CD4-positive, alpha-beta T cell treated with Interleukin-15 for 1 hour (primary cell): ENCODE data around the gene DPH5.
A peak's percentile ranks its signal among the peaks of the same experiment; 100 is the strongest.
"Not testable (repeated sequence)": the region's sequence is repeated elsewhere in the genome, so short reads cannot be mapped to it uniquely, and the experiment has no call there.

Experiments used
- DNase-seq: peaks from one replicate; pipeline ENCODE4 v3.0.0-alpha.2; 2020

Gene DPH5

GRCh38 chr1:101025657-101026429 lies at the start of gene DPH5:
TSS of gene DPH5 (minus strand) at chr1:101025784. CDS start at chr1:101025443, 341 bp downstream.
- DNase-seq, result peak; percentile 85

GRCh38 chr1:101073836-101074235 lies 48.3 kb upstream of the DPH5 start:
- no peak for DNase-seq

GRCh38 chr1:101071470-101071891 lies 45.9 kb upstream of the DPH5 start:
- no peak for DNase-seq

- no peak for DNase-seq
These were observed 43.6 kb upstream of the DPH5 start for GRCh38 chr1:101069158-101069557.

- DNase-seq, result not testable (repeated sequence)
These were observed 41.4 kb upstream of the DPH5 start for GRCh38 chr1:101066937-101067335.

- DNase-seq, result no peak
These were observed 40.8 kb upstream of the DPH5 start for GRCh38 chr1:101066260-101066936.

- no peak for DNase-seq
These were observed 40.0 kb upstream of the DPH5 start for GRCh38 chr1:101065575-101065974.

GRCh38 chr1:101064697-101065096 lies 39.1 kb upstream of the DPH5 start:
- DNase-seq, result no peak

- DNase-seq, result no peak
These were observed 35.4 kb upstream of the DPH5 start for GRCh38 chr1:101060992-101061391.

GRCh38 chr1:101059945-101060542 lies 34.5 kb upstream of the DPH5 start:
- DNase-seq, result no peak

- no peak for DNase-seq
These were observed 30.0 kb upstream of the DPH5 start for GRCh38 chr1:101055623-101056022.

GRCh38 chr1:101051688-101052638 lies 26.4 kb upstream of the DPH5 start:
- peak; percentile 29 for DNase-seq

GRCh38 chr1:101050869-101051268 lies 25.3 kb upstream of the DPH5 start:
- no peak for DNase-seq

GRCh38 chr1:101044749-101045148 lies 19.2 kb upstream of the DPH5 start:
- no peak for DNase-seq

- no peak for DNase-seq
These were observed 18.7 kb upstream of the DPH5 start for GRCh38 chr1:101044259-101044658.

- no peak for DNase-seq
These were observed 18.2 kb upstream of the DPH5 start for GRCh38 chr1:101043776-101044175.

- DNase-seq, result no peak
These were observed 15.7 kb upstream of the DPH5 start for GRCh38 chr1:101041300-101041699.

GRCh38 chr1:101040666-101041065 lies 15.1 kb upstream of the DPH5 start:
- no peak for DNase-seq

GRCh38 chr1:101039245-101039644 lies 13.7 kb upstream of the DPH5 start:
- no peak for DNase-seq

GRCh38 chr1:101037316-101037715 lies 11.7 kb upstream of the DPH5 start:
- DNase-seq, result no peak

GRCh38 chr1:101033017-101033416 lies 7.4 kb upstream of the DPH5 start:
- DNase-seq, result no peak

- not testable (repeated sequence) for DNase-seq
These were observed 6.5 kb upstream of the DPH5 start for GRCh38 chr1:101032129-101032528.

GRCh38 chr1:101030881-101031280 lies 5.3 kb upstream of the DPH5 start:
- DNase-seq, result no peak
